SU-DHL-6 (cell line): ENCODE results near the gene STN1.

Experiments used
- CTCF ChIP-seq: fragments of 200-600 bp; sonication (generic); IDR thresholded peaks from one replicate; pipeline ENCODE4 v1.5.1; 2017; ENCODE audit warnings: antibody characterized with exemption, mild to moderate bottlenecking, low read length, moderate library complexity; ENCODE audit not compliant: insufficient read depth, poor library complexity, severe bottlenecking
- EZH2phosphoT487 ChIP-seq: fragments of 200-600 bp; sonication (generic), shearing (Covaris generic); conservative IDR thresholded peaks from 2 replicates; pipeline ENCODE4 v1.6.1; 2018; ENCODE audit warnings: mild to moderate bottlenecking, antibody characterized with exemption, low read length, moderate library complexity, mixed read lengths

- TF ChIP-seq CTCF (no peak), EZH2phosphoT487 (no peak)
These were observed 65.7 kb downstream of the STN1 start for GRCh38 chr10:103852189-103852711.
